Parathyroid adenoma (tissue), 2 donors: ENCODE results near the gene RGS3.

ENCODE experiments used
- H2AFZ ChIP-seq: fragments of 300-600 bp; sonication (generic); one replicate; pipeline ENCODE4 v1.7.0; 2017; ENCODE audit warnings: antibody characterized with exemption, mild to moderate bottlenecking
- H3K27ac ChIP-seq: fragments of 300-600 bp; sonication (generic); one replicate; pipeline ENCODE4 v1.7.0; 2017
- H3K27me3 ChIP-seq: fragments of 300-600 bp; sonication (generic); one replicate; pipeline ENCODE4 v1.7.0; 2017; ENCODE audit warnings: low read length; ENCODE audit not compliant: control insufficient read depth, insufficient read depth
- H3K36me3 ChIP-seq: fragments of 300-600 bp; sonication (generic); one replicate; pipeline ENCODE4 v1.7.0; 2017; ENCODE audit warnings: low read length; ENCODE audit not compliant: control insufficient read depth, insufficient read depth
- H3K4me1 ChIP-seq: fragments of 300-600 bp; sonication (generic); one replicate; pipeline ENCODE4 v1.7.0; 2017; ENCODE audit warnings: control low read depth
- H3K4me2 ChIP-seq: fragments of 300-600 bp; sonication (generic); one replicate; pipeline ENCODE4 v1.7.0; 2017; ENCODE audit warnings: low read length
- H3K4me3 ChIP-seq: fragments of 300-600 bp; sonication (generic); one replicate; pipeline ENCODE4 v1.7.0; 2017; ENCODE audit warnings: low read depth, low read length
- H3K79me2 ChIP-seq: fragments of 300-600 bp; sonication (generic); one replicate; pipeline ENCODE4 v1.7.0; 2017; ENCODE audit warnings: control low read depth
- H3K9ac ChIP-seq: fragments of 300-600 bp; sonication (generic); one replicate; pipeline ENCODE4 v1.7.0; 2017; ENCODE audit warnings: mild to moderate bottlenecking
- H3K9me3 ChIP-seq: fragments of 300-600 bp; sonication (generic); one replicate; pipeline ENCODE4 v1.7.0; 2017; ENCODE audit warnings: low read length; ENCODE audit not compliant: control insufficient read depth
- TF ChIP-seq, protein P1 (sequence below): fragments of 300-600 bp; sonication (generic); IDR thresholded peaks from one replicate; pipeline ENCODE4 v1.7.0; 2017; ENCODE audit warnings: antibody characterized with exemption, mild to moderate bottlenecking
- donor health status: primary hyperparathyroidism.

The RGS3 gene

DNA sequence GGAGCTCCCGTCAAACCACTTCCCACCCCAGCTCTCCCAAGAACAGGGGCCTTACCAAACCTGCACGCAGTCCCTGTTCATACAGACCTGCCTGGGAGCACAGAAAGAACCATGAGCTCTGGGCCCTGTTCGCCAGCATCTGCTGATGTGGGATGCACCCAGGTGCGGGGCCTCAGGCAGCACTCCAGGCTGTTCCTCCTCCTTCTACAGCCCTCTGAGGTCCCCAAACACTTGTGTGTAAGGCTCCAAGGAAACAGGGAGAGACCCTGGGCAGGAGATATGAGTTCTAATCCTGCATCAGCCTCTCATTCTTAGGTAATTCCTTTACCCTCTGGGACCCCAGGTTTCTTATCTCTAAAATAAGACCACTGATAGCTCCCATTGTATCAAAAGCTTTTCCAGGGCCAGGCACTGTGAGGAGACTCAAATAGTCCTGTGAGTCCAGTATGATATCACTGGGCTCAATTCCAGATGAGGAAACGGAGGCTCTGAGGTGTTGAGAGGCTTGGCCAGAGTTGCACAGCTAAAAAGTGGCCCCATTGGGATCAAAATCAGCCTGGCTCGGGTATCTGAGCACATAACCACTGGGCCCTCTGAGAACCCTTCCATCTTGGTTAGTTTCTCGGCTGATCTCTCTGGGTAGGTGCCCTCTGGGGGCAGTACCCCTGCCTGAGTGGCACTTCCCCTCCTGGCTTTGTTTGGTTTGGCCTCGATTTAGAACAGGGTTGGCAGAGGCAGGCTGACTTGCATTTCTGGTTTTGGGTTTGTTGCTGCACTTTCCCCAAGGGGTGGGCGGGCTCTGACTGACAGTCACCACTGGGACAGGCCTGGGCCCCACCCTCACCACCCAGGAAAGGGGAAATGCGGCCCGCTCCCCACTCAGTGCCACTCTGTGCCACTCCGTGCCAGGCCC, 116.8 kb downstream of the RGS3 start:
- no peaks in the 10 kb centered on the region for H3K9me3 ChIP-seq
- H3K4me1 ChIP-seq: no peaks in the 10 kb centered on the region
- no peaks in the 10 kb centered on the region for H3K36me3 ChIP-seq
- no peak overlapping the region for H2AFZ ChIP-seq
- TF ChIP-seq, protein P1, sequence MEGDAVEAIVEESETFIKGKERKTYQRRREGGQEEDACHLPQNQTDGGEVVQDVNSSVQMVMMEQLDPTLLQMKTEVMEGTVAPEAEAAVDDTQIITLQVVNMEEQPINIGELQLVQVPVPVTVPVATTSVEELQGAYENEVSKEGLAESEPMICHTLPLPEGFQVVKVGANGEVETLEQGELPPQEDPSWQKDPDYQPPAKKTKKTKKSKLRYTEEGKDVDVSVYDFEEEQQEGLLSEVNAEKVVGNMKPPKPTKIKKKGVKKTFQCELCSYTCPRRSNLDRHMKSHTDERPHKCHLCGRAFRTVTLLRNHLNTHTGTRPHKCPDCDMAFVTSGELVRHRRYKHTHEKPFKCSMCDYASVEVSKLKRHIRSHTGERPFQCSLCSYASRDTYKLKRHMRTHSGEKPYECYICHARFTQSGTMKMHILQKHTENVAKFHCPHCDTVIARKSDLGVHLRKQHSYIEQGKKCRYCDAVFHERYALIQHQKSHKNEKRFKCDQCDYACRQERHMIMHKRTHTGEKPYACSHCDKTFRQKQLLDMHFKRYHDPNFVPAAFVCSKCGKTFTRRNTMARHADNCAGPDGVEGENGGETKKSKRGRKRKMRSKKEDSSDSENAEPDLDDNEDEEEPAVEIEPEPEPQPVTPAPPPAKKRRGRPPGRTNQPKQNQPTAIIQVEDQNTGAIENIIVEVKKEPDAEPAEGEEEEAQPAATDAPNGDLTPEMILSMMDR: no peak
- H3K27me3 ChIP-seq: no peaks in the 10 kb centered on the region
- no peak overlapping the region for H3K4me2 ChIP-seq
- H3K27ac ChIP-seq: no peak overlapping the region
- no peak overlapping the region for H3K4me3 ChIP-seq
- H3K9ac ChIP-seq: no peak overlapping the region
- no peaks in the 10 kb centered on the region for H3K79me2 ChIP-seq

GRCh38 chr9:113580954-113581311, 117.4 kb downstream of the RGS3 start:
- Histone ChIP-seq H3K4me1 (no peaks in the 10 kb centered on the region), H3K4me2 (no peak overlapping the region), H3K27me3 (no peaks in the 10 kb centered on the region), H3K36me3 (no peaks in the 10 kb centered on the region), H3K9ac (no peak overlapping the region), H3K9me3 (no peaks in the 10 kb centered on the region), H3K27ac (no peak overlapping the region), H2AFZ (no peak overlapping the region), H3K4me3 (no peak overlapping the region), H3K79me2 (no peaks in the 10 kb centered on the region)
- TF ChIP-seq, protein P1: no peak

- no peaks in the 10 kb centered on the region for H3K36me3 ChIP-seq
- no peaks in the 10 kb centered on the region for H3K27me3 ChIP-seq
- H3K27ac ChIP-seq: no peak overlapping the region
- no peaks in the 10 kb centered on the region for H3K79me2 ChIP-seq
- TF ChIP-seq, protein P1: no peak
- no peaks in the 10 kb centered on the region for H3K4me1 ChIP-seq
- H3K4me3 ChIP-seq: no peak overlapping the region
- H3K4me2 ChIP-seq: no peak overlapping the region
- no peak overlapping the region for H3K9ac ChIP-seq
- H3K9me3 ChIP-seq: no peaks in the 10 kb centered on the region
- no peak overlapping the region for H2AFZ ChIP-seq
These were observed 118.6 kb downstream of the RGS3 start for GRCh38 chr9:113581865-113582697.

GRCh38 chr9:113582698-113583200, 119.2 kb downstream of the RGS3 start:
- Histone ChIP-seq H3K9me3 (no peaks in the 10 kb centered on the region), H2AFZ (no peak overlapping the region), H3K9ac (no peak overlapping the region), H3K4me3 (no peak overlapping the region), H3K79me2 (no peaks in the 10 kb centered on the region), H3K4me1 (no peaks in the 10 kb centered on the region), H3K27me3 (no peaks in the 10 kb centered on the region), H3K36me3 (no peaks in the 10 kb centered on the region), H3K4me2 (no peak overlapping the region), H3K27ac (no peak overlapping the region)
- TF ChIP-seq, protein P1: no peak
